GM21515 (cell line): ENCODE data around the gene CRY2.
"Not testable (repeated sequence)": the region's sequence is repeated elsewhere in the genome, so short reads cannot be mapped to it uniquely, and the experiment has no call there.

ENCODE experiments used
- ATAC-seq: cut with Tn5 transposase; IDR thresholded peaks from one replicate; pipeline ENCODE4 v1.9.1; 2021; ENCODE audit not compliant: unreplicated experiment

Gene CRY2

DNA sequence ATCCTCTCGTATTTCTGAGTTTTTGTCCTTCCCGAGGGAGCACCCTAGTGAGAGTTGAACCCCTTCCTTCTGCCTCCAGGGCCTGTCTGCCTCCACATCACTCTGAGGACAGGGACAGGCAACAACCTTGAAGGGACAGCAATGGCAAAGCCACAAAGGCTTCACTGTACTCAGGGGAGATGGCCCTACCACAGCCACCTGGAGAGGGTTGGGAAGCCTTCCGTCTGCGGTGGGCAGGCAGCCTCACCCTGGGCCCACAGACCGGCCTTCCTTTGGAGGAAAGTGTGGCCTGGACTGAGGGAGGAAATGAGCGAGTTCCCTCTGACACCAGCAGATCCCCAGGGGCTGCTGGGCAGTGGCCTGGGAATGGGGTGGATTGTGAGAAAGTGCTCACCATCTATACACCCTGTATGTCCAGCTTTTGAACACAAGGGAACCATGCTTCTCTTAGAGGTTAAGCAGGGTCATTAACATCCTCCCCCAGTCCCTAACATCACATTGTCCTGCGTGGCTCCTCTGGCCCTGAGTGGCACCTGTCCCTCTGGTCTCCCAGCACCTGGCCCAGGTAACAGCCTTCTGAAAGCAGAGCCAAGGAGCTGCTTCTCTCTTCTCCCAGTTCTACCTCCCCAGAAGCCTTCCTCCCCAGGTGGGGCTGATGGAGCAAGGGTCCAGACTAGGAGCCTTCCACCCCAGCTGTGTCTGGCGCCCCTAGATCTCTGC lies 35.5 kb upstream of the CRY2 start:
- ATAC-seq: no peak

GRCh38 chr11:45812581-45813548 lies 34.4 kb upstream of the CRY2 start:
- no peak for ATAC-seq

DNA sequence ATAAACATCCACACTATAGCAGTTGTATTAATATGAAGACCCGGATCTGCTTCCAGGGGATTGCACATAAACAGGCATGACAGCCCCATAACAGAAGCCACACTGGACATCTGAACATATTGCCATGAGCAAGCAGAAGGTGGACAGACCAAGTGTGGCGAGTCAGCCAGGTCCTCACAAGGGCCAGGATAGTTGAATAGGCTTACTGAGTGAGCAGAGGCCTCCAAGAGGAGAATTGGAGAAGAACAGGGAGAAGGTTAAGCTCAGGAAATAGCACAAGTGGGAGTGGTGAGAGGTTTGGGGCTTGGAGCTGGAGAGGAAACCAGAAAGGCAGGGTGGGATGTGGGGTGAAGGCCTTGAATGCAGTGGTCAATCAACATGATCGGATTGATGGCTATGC lies 31.5 kb upstream of the CRY2 start:
- ATAC-seq: no peak

DNA sequence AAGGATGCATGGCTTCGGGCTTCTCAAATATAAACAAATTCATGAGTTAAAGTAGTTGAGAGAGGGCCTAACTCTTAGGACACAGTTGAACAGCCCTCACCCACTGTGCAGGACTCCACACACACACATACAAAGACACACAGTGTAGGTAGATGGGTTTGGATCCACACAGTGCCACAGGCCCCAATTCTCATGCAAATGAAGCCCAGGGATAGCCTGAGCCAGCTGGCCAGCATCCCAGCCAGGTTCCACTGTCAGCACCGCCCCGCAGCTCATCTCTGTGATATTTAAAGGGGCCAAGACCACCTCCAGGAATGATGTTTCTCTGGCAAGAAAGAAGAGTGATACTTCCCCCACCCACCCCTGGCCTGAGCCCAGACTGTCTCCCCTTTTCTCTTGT lies 30.7 kb upstream of the CRY2 start:
- ATAC-seq: no peak

- ATAC-seq: peak; percentile 87
These were observed 30.1 kb upstream of the CRY2 start for GRCh38 chr11:45817191-45817590.

DNA sequence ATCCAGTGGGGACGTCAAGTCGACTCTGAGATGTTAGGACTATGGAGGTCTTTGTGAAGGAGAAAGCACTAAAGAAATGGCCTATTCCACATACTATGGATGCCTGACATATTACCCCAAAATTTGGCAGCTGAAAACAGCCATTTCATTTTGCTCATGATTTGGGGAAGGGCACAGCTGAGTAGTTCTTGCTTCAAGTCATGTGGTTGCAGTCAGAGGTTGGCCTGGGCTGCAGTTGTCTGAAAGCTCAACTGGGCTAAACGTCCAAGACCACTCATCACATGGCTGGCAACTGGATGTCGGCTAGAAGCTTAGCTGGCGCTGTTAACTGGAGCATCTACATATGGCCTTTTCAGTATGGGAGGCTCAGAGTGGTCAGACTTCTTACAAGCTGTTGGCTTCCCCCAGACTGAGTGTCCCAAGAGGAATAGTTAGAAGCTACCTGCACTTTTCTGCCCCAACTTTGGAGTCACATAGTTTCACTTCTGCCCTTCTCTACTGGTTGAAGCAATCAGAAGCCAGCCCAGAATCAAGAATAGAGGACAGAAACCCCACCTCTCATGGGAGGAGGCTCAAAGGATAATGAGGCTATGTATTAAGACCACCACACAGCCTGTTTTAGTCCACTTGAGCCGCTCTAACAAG lies 28.2 kb upstream of the CRY2 start:
- no peak for ATAC-seq

GRCh38 chr11:45820211-45820857 lies 26.9 kb upstream of the CRY2 start:
- no peak for ATAC-seq

DNA sequence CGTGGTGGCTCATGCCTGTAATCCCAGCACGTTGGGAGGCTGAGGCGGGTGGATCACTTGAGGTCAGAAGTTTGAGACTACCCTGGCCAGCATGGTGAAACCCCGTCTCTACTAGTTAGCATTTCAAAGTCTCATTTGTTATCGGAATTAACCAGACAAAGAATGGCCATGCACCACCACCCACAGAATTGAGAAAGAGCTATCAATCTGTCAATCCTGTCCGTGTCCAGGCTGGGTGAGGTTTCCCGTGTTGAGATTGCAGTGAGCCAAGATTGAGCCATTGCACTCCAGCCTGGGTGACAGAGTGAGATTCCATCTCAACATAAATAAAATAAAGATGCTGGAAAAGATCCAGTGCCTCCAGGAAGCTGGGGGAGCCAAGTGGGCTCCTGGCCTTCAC lies 20.8 kb upstream of the CRY2 start:
- ATAC-seq: not testable (repeated sequence)

GRCh38 chr11:45827123-45827522 lies 20.2 kb upstream of the CRY2 start:
- ATAC-seq: no peak

- no peak for ATAC-seq
These were observed 18.3 kb upstream of the CRY2 start for GRCh38 chr11:45828996-45829395.

- ATAC-seq: no peak
These were observed 16.7 kb upstream of the CRY2 start for GRCh38 chr11:45830596-45830995.

DNA sequence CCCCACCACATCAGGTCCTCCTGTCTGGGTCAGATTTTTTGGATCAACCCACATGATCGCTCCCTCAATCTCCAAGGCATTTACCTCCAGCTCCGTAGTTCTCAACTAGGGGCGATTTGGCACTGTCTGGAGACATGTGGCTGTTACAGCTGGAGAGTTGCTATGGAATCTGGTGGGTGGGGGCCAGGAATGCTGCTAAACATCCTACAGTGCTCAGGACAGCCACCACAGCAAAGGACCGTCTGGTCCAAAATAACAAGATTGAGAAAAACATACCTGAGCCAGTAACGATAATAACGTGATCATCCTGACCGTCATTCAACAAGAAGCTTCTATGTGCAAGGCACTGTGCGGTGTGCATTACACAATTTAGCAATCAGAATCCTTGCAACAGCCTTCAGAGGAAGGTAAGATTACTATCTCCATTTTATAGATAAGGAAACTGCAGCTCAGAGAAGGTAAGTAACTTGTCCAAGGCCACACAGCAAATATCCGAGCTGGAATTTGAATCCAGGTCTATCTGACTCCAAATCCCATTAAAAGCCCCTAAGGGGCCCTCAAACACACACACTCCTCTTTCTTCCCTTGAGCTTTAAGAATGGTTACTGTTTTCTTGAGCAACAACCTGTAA lies 14.3 kb upstream of the CRY2 start:
- no peak for ATAC-seq

- no peak for ATAC-seq
These were observed 13.5 kb upstream of the CRY2 start for GRCh38 chr11:45833761-45834160.

GRCh38 chr11:45834298-45834756 lies 12.9 kb upstream of the CRY2 start:
- no peak for ATAC-seq

GRCh38 chr11:45839204-45839603 lies 8.1 kb upstream of the CRY2 start:
- no peak for ATAC-seq

DNA sequence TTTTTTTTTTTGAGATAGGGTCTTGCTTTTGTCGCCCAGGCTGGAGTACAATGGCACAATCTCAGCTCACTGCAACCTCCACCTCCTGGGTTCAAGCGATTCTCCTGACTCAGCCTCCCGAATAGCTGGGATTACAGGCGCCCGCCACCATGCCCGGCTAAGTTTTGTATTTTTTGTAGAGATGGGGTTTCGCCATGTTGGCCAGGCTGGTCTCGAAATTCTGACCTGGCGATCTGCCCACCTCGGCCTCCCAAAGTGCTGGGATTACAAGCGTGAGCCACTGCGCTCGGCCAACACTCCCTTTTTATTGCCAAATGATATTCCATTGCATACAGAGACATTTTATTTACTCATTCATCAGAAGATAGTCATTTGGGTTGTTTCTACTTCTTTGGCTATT lies 7.0 kb upstream of the CRY2 start:
- not testable (repeated sequence) for ATAC-seq

DNA sequence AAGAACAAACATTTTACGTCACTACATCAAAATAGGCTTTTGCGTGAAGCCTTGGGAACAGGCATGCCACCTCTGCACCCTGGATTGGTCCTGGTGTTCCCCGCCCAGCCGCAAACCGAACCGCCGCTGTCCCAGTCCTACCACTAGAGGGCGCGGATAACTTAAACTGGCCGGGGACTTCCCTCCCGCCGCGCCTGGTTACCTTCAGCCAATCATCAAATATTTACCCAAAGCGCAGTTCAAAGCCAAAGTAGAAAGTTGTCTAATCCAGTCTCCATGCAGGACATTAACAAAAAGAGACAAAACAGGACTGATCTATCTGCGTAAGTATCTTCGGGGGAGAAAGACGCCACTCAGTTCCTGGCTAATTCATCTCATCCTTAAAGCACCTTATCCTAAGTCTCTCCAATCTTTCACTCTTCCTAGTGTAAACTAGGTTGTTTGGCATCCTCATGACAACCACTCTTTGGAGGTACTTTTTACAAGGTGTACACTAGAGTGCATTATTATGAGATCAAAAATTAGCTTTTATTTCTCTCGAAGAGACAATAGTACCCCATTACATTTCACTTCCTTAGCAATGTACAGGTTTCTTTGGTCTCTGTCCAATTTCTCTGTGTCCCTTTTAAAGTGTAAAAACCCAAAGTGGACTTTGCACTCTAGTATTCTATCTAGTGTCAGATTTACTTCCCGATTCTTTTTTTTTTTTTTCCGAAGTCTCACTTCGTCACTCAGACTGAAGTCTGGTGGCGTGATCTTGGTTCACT lies 3.9 kb upstream of the CRY2 start:
- ATAC-seq: no peak

GRCh38 chr11:45844822-45845578 lies 2.3 kb upstream of the CRY2 start:
- no peak for ATAC-seq

GRCh38 chr11:45846174-45846675 lies 1.1 kb upstream of the CRY2 start:
- no peak for ATAC-seq
